ENCODE results near the gene ALDH3B1.

ALDH3B1 gene

DNA sequence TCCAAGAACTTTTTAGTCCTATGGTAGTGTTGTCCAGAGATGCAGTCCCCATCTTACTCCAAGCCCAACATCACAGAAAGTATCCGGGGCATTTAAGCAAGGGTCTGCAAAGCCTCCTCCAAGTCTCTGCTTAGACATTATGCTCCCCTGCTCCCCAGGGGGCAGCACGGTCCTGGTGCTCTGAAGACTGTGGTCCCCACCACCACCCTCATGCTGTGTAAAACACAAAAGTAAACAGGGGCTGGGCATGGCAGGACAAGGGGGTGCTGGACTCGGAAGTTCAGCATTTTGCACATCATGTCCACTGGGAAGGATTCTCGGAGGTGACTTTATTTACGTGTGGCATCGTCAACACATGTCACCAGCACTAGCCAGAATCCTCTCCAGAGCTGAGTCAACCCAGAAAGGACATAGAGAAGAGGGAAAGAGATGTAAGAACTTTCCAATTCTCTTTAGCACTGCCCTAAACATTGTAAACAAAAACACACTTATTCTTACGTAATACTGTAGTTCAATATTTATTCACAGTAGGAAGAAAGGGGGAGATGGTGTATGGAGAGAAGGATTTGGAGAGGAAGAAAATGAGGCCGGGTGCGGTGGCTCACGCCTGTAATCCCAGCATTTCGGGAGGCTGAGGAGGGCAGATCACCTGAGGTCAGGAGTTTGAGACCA is 66.4 kb downstream of the ALDH3B1 start:
- DNase-seq = no peak

- DNase-seq = no peak
Measured at GRCh38 chr11:68077617-68078582, 67.8 kb downstream of the ALDH3B1 start.
